Activated naive CD8-positive, alpha-beta T cell treated with anti-CD3 and anti-CD28 coated beads for 36 hours (primary cell): ENCODE results near the gene ERC2. TPM values are rescaled to one million over a fixed set of nuclear protein-coding genes. Genes with fewer than 3 reads are reported as not detected.
"Not testable (repeated sequence)": the region's sequence is repeated elsewhere in the genome, so short reads cannot be mapped to it uniquely, and the experiment has no call there.

Source experiments
- DNase-seq: peaks from one replicate; pipeline ENCODE4 v3.0.0; 2021
- H3K27ac Mint-ChIP-seq: one replicate; pipeline ENCODE4 v1.8.0; 2022; ENCODE audit warnings: mild to moderate bottlenecking, moderate library complexity, mixed read lengths
- H3K27me3 Mint-ChIP-seq: one replicate; pipeline ENCODE4 v1.8.0; 2022; ENCODE audit warnings: mild to moderate bottlenecking, mixed read lengths
- H3K36me3 Mint-ChIP-seq: one replicate; pipeline ENCODE4 v1.8.0; 2021; ENCODE audit warnings: mild to moderate bottlenecking, mixed read lengths
- H3K4me1 Mint-ChIP-seq: one replicate; pipeline ENCODE4 v1.8.0; 2021; ENCODE audit warnings: mixed read lengths
- H3K4me3 Mint-ChIP-seq: one replicate; pipeline ENCODE4 v1.8.0; 2022; ENCODE audit warnings: mild to moderate bottlenecking, moderate library complexity, mixed read lengths
- H3K9me3 Mint-ChIP-seq: one replicate; pipeline ENCODE4 v1.8.0; 2022; ENCODE audit warnings: mixed read lengths
- total RNA-seq, 2 experiments: library from RNA; stranded (reverse); gene quantifications; one replicate each; pipeline ENCODE4 v1.2.3, GENCODE V29; 2021

Gene ERC2
- not detected for total RNA-seq

- no peak within 1 kb of the TSS for H3K27ac Mint-ChIP-seq
- peak within 1 kb of the TSS; percentile 80 for H3K4me3 Mint-ChIP-seq
- DNase-seq: peak; percentile 13
- H3K9me3 Mint-ChIP-seq: no peaks in the 10 kb centered on the region
- peaks cover 78% of the 10 kb centered on the region for H3K27me3 Mint-ChIP-seq
- peaks cover 4% of the 10 kb centered on the region for H3K4me1 Mint-ChIP-seq
- peaks cover 3% of the 10 kb centered on the region for H3K36me3 Mint-ChIP-seq
These were observed at the start of gene ERC2 for GRCh38 chr3:56468184-56469106. TSS of gene ERC2 (minus strand) at chr3:56468467.

GRCh38 chr3:56502738-56503137 lies 34.5 kb upstream of the ERC2 start:
- Mint-ChIP-seq H3K27ac (no peak overlapping the region), H3K27me3 (peaks cover 8% of the 10 kb centered on the region), H3K9me3 (no peaks in the 10 kb centered on the region), H3K36me3 (no peaks in the 10 kb centered on the region), H3K4me3 (no peak overlapping the region), H3K4me1 (no peaks in the 10 kb centered on the region)
- no peak for DNase-seq

- not testable (repeated sequence) for H3K4me1 Mint-ChIP-seq, H3K27ac Mint-ChIP-seq, H3K4me3 Mint-ChIP-seq, DNase-seq, H3K36me3 Mint-ChIP-seq, H3K9me3 Mint-ChIP-seq
- H3K27me3 Mint-ChIP-seq: peaks cover 22% of the 10 kb centered on the region
These were observed 28.1 kb upstream of the ERC2 start for GRCh38 chr3:56496376-56496775.

- Mint-ChIP-seq H3K4me1 (no peaks in the 10 kb centered on the region), H3K4me3 (no peak overlapping the region), H3K27ac (no peak overlapping the region), H3K27me3 (peaks cover 22% of the 10 kb centered on the region), H3K9me3 (no peaks in the 10 kb centered on the region), H3K36me3 (peaks cover 2% of the 10 kb centered on the region)
- DNase-seq: peak; percentile 58
These were observed 26.5 kb upstream of the ERC2 start for GRCh38 chr3:56494679-56495322.

- Mint-ChIP-seq H3K27me3 (peaks cover 32% of the 10 kb centered on the region), H3K36me3 (peaks cover 2% of the 10 kb centered on the region), H3K4me1 (no peaks in the 10 kb centered on the region), H3K27ac (no peak overlapping the region), H3K4me3 (no peak overlapping the region), H3K9me3 (no peaks in the 10 kb centered on the region)
- DNase-seq: no peak
These were observed 23.3 kb upstream of the ERC2 start for GRCh38 chr3:56491566-56491965.

- Mint-ChIP-seq H3K4me1 (no peaks in the 10 kb centered on the region), H3K9me3 (no peaks in the 10 kb centered on the region), H3K36me3 (peaks cover 2% of the 10 kb centered on the region), H3K27me3 (peaks cover 29% of the 10 kb centered on the region), H3K27ac (no peak overlapping the region), H3K4me3 (no peak overlapping the region)
- no peak for DNase-seq
These were observed 20.7 kb upstream of the ERC2 start for GRCh38 chr3:56488812-56489600.

- H3K4me1 Mint-ChIP-seq: no peaks in the 10 kb centered on the region
- peaks cover 41% of the 10 kb centered on the region for H3K27me3 Mint-ChIP-seq
- DNase-seq: no peak
- no peaks in the 10 kb centered on the region for H3K36me3 Mint-ChIP-seq
- H3K4me3 Mint-ChIP-seq: no peak overlapping the region
- no peaks in the 10 kb centered on the region for H3K9me3 Mint-ChIP-seq
- no peak overlapping the region for H3K27ac Mint-ChIP-seq
These were observed 16.3 kb upstream of the ERC2 start for GRCh38 chr3:56484525-56485032.

- peaks cover 38% of the 10 kb centered on the region for H3K27me3 Mint-ChIP-seq
These were observed 15.9 kb upstream of the ERC2 start for GRCh38 chr3:56484122-56484521.

GRCh38 chr3:56477646-56478045 lies 9.4 kb upstream of the ERC2 start:
- no peak for DNase-seq
- no peaks in the 10 kb centered on the region for H3K4me1 Mint-ChIP-seq
- no peaks in the 10 kb centered on the region for H3K9me3 Mint-ChIP-seq
- no peak overlapping the region for H3K4me3 Mint-ChIP-seq
- H3K36me3 Mint-ChIP-seq: no peaks in the 10 kb centered on the region
- peaks cover 35% of the 10 kb centered on the region for H3K27me3 Mint-ChIP-seq
- H3K27ac Mint-ChIP-seq: no peak overlapping the region

More at GRCh38 chr3:56484122-56484521, 15.9 kb upstream of the ERC2 start:
- H3K4me1 Mint-ChIP-seq: no peaks in the 10 kb centered on the region
- H3K36me3 Mint-ChIP-seq: no peaks in the 10 kb centered on the region
- no peak overlapping the region for H3K27ac Mint-ChIP-seq
- no peak overlapping the region for H3K4me3 Mint-ChIP-seq
- no peak for DNase-seq
- H3K9me3 Mint-ChIP-seq: no peaks in the 10 kb centered on the region

GRCh38 chr3:56476771-56477170 lies 8.5 kb upstream of the ERC2 start:
- no peak for DNase-seq
- Mint-ChIP-seq H3K4me3 (no peak overlapping the region), H3K36me3 (no peaks in the 10 kb centered on the region), H3K27me3 (peaks cover 38% of the 10 kb centered on the region), H3K27ac (no peak overlapping the region), H3K9me3 (no peaks in the 10 kb centered on the region), H3K4me1 (no peaks in the 10 kb centered on the region)

- no peaks in the 10 kb centered on the region for H3K9me3 Mint-ChIP-seq
- peaks cover 68% of the 10 kb centered on the region for H3K27me3 Mint-ChIP-seq
These were observed 3.5 kb upstream of the ERC2 start for GRCh38 chr3:56471771-56472170.

GRCh38 chr3:56469141-56469540 lies 874 bp upstream of the ERC2 start:
- Mint-ChIP-seq H3K36me3 (peaks cover 3% of the 10 kb centered on the region), H3K4me3 (no peak overlapping the region), H3K27me3 (peaks cover 83% of the 10 kb centered on the region), H3K4me1 (peaks cover 4% of the 10 kb centered on the region), H3K27ac (no peak overlapping the region), H3K9me3 (no peaks in the 10 kb centered on the region)
- no peak for DNase-seq

More at GRCh38 chr3:56471771-56472170, 3.5 kb upstream of the ERC2 start:
- Mint-ChIP-seq H3K4me3 (no peak overlapping the region), H3K4me1 (peaks cover 4% of the 10 kb centered on the region), H3K36me3 (peaks cover 3% of the 10 kb centered on the region), H3K27ac (no peak overlapping the region)
- no peak for DNase-seq

GRCh38 chr3:56467801-56468183 lies 475 bp downstream of the ERC2 start:
- H3K4me3 Mint-ChIP-seq: peak overlapping the region; percentile 45
- peak; percentile 7 for DNase-seq
- H3K4me1 Mint-ChIP-seq: peaks cover 4% of the 10 kb centered on the region
- H3K36me3 Mint-ChIP-seq: peaks cover 3% of the 10 kb centered on the region
- no peaks in the 10 kb centered on the region for H3K9me3 Mint-ChIP-seq
- H3K27me3 Mint-ChIP-seq: peaks cover 79% of the 10 kb centered on the region
- no peak overlapping the region for H3K27ac Mint-ChIP-seq

- Mint-ChIP-seq H3K36me3 (peaks cover 3% of the 10 kb centered on the region), H3K4me1 (peaks cover 4% of the 10 kb centered on the region), H3K4me3 (peak overlapping the region; percentile 80), H3K9me3 (no peaks in the 10 kb centered on the region), H3K27ac (no peak overlapping the region), H3K27me3 (peaks cover 79% of the 10 kb centered on the region)
- DNase-seq: peak; percentile 51
These were observed 1.2 kb downstream of the ERC2 start for GRCh38 chr3:56467108-56467507.

GRCh38 chr3:56459719-56460118 lies 8.5 kb downstream of the ERC2 start:
- H3K27ac Mint-ChIP-seq: no peak overlapping the region
- H3K4me1 Mint-ChIP-seq: no peaks in the 10 kb centered on the region
- no peak for DNase-seq
- H3K36me3 Mint-ChIP-seq: no peaks in the 10 kb centered on the region
- no peaks in the 10 kb centered on the region for H3K9me3 Mint-ChIP-seq
- peaks cover 51% of the 10 kb centered on the region for H3K27me3 Mint-ChIP-seq
- H3K4me3 Mint-ChIP-seq: no peak overlapping the region
